ENCODE results near the gene USH2A.

The USH2A gene

GRCh38 chr1:216032961-216033614 is 390.2 kb downstream of the USH2A start:
- no peaks in the 10 kb centered on the region for H4K20me1 ChIP-seq (ENCODE audit: insufficient read depth, low read length)
- H3K4me3 ChIP-seq (ENCODE audit: low read length) = no peak overlapping the region
- no peak overlapping the region for H3K9ac ChIP-seq (ENCODE audit: low read length)
- TF ChIP-seq EZH2 (optimal IDR thresholded peaks at IDR 0.05; ENCODE audit: low read depth, low read length) (no peak), EZH2phosphoT487 (IDR thresholded peaks at IDR 0.05; ENCODE audit: low read length) (no peak), CTCF (IDR thresholded peaks at IDR 0.05; ENCODE audit: low read length) (no peak)
- H3F3A ChIP-seq (ENCODE audit: insufficient read depth, low read length) = no peaks in the 10 kb centered on the region
- H2AFZ ChIP-seq (ENCODE audit: low read length) = no peak overlapping the region
- DNase-seq = no peak
- no peaks in the 10 kb centered on the region for H3K4me1 ChIP-seq (ENCODE audit: low read length)
- H3K4me2 ChIP-seq (ENCODE audit: low read depth, low read length) = no peak overlapping the region
- H3K79me2 ChIP-seq (ENCODE audit: low read length) = no peaks in the 10 kb centered on the region
- no peaks in the 10 kb centered on the region for H3K27me3 ChIP-seq (replicated peaks; ENCODE audit: insufficient read depth, low read length)
- H3K9me3 ChIP-seq (replicated peaks; ENCODE audit: insufficient read depth, low read length) = no peaks in the 10 kb centered on the region
- H3K9me2 ChIP-seq (replicated peaks; ENCODE audit: insufficient read depth, low read length) = no peaks in the 10 kb centered on the region
- no peaks in the 10 kb centered on the region for H3K36me3 ChIP-seq (replicated peaks; ENCODE audit: insufficient read depth, low read length)
- no peak overlapping the region for H3K27ac ChIP-seq (ENCODE audit: low read length)

- TF ChIP-seq EZH2phosphoT487 (IDR thresholded peaks at IDR 0.05; ENCODE audit: low read length) = no peak
- TF ChIP-seq EZH2 (optimal IDR thresholded peaks at IDR 0.05; ENCODE audit: low read depth, low read length) = no peak
- no peak for TF ChIP-seq CTCF (IDR thresholded peaks at IDR 0.05; ENCODE audit: low read length)
- Histone ChIP-seq H3K79me2 (ENCODE audit: low read length) (no peaks in the 10 kb centered on the region), H3K9ac (ENCODE audit: low read length) (no peak overlapping the region), H3K27me3 (replicated peaks; ENCODE audit: insufficient read depth, low read length) (no peaks in the 10 kb centered on the region), H3F3A (ENCODE audit: insufficient read depth, low read length) (no peaks in the 10 kb centered on the region), H3K4me1 (ENCODE audit: low read length) (no peaks in the 10 kb centered on the region), H3K4me3 (ENCODE audit: low read length) (no peak overlapping the region), H3K9me3 (replicated peaks; ENCODE audit: insufficient read depth, low read length) (no peaks in the 10 kb centered on the region), H2AFZ (ENCODE audit: low read length) (no peak overlapping the region), H3K9me2 (replicated peaks; ENCODE audit: insufficient read depth, low read length) (no peaks in the 10 kb centered on the region), H3K27ac (ENCODE audit: low read length) (no peak overlapping the region), H3K36me3 (replicated peaks; ENCODE audit: insufficient read depth, low read length) (no peaks in the 10 kb centered on the region), H3K4me2 (ENCODE audit: low read depth, low read length) (no peak overlapping the region), H4K20me1 (ENCODE audit: insufficient read depth, low read length) (no peaks in the 10 kb centered on the region)
- DNase-seq = no peak
Measured at GRCh38 chr1:216032284-216032683, 391.0 kb downstream of the USH2A start.

- no peak for DNase-seq
- no peaks in the 10 kb centered on the region for H3K9me3 ChIP-seq (replicated peaks; ENCODE audit: insufficient read depth, low read length)
Measured at GRCh38 chr1:216028631-216029030, 394.6 kb downstream of the USH2A start.

More at GRCh38 chr1:216028631-216029030, 394.6 kb downstream of the USH2A start:
- TF ChIP-seq CTCF (IDR thresholded peaks at IDR 0.05; ENCODE audit: low read length) = no peak
- no peak for TF ChIP-seq EZH2phosphoT487 (IDR thresholded peaks at IDR 0.05; ENCODE audit: low read length)
- no peak for TF ChIP-seq EZH2 (optimal IDR thresholded peaks at IDR 0.05; ENCODE audit: low read depth, low read length)
- Histone ChIP-seq H3F3A (ENCODE audit: insufficient read depth, low read length) (no peaks in the 10 kb centered on the region), H2AFZ (ENCODE audit: low read length) (no peak overlapping the region), H3K9me2 (replicated peaks; ENCODE audit: insufficient read depth, low read length) (no peaks in the 10 kb centered on the region), H4K20me1 (ENCODE audit: insufficient read depth, low read length) (no peaks in the 10 kb centered on the region), H3K4me2 (ENCODE audit: low read depth, low read length) (no peak overlapping the region), H3K9ac (ENCODE audit: low read length) (no peak overlapping the region), H3K27me3 (replicated peaks; ENCODE audit: insufficient read depth, low read length) (no peaks in the 10 kb centered on the region), H3K79me2 (ENCODE audit: low read length) (no peaks in the 10 kb centered on the region), H3K4me3 (ENCODE audit: low read length) (no peak overlapping the region), H3K36me3 (replicated peaks; ENCODE audit: insufficient read depth, low read length) (no peaks in the 10 kb centered on the region), H3K4me1 (ENCODE audit: low read length) (no peaks in the 10 kb centered on the region), H3K27ac (ENCODE audit: low read length) (no peak overlapping the region)
